HepG2 (cell line): ENCODE measurements around the gene LDAH. TPM values are rescaled to one million over a fixed set of nuclear protein-coding genes. Genes with fewer than 3 reads are reported as not detected.

Experiments used
- CREBL2 ChIP-seq: sonication (generic); formaldehyde crosslinking; IDR thresholded peaks from 2 replicates; pipeline ENCODE4 v1.8.1; 2023; ENCODE audit warnings: missing genetic modification reagents, mild to moderate bottlenecking, borderline replicate concordance
- DNMT3B ChIP-seq: conservative IDR thresholded peaks from 2 replicates; pipeline ENCODE4 v1.6.1; 2016; ENCODE audit warnings: missing biosample characterization, control low read depth
- E2F1 ChIP-seq: sonication (generic); formaldehyde crosslinking; IDR thresholded peaks from 2 replicates; pipeline ENCODE4 v1.5.0; 2020; ENCODE audit warnings: missing genetic modification reagents
- FUBP1 ChIP-seq: sonication (generic); formaldehyde crosslinking; IDR thresholded peaks from 2 replicates; pipeline ENCODE4 v1.5.1; 2020; ENCODE audit warnings: missing genetic modification reagents, mild to moderate bottlenecking, borderline replicate concordance
- MAF1 ChIP-seq: sonication (generic); formaldehyde crosslinking; IDR thresholded peaks from 2 replicates; pipeline ENCODE4 v1.5.0; 2020; ENCODE audit warnings: missing genetic modification reagents, borderline replicate concordance
- MIER2 ChIP-seq: IDR thresholded peaks from 2 replicates; pipeline ENCODE4 v1.6.1; 2016; ENCODE audit warnings: missing biosample characterization, missing genetic modification reagents
- RARA ChIP-seq: IDR thresholded peaks from 2 replicates; pipeline ENCODE4 v1.6.1; 2016; ENCODE audit warnings: missing genetic modification reagents, missing compliant biosample characterization
- RFX5 ChIP-seq: IDR thresholded peaks from 2 replicates; pipeline ENCODE4 v1.6.1; 2011; ENCODE audit warnings: low read depth, low read length, improper control_type of control experiment
- SAFB2 ChIP-seq: sonication (generic); formaldehyde crosslinking; IDR thresholded peaks from 2 replicates; pipeline ENCODE4 v1.5.1; 2020; ENCODE audit warnings: missing genetic modification reagents, low read depth, mild to moderate bottlenecking, borderline replicate concordance
- SATB2 ChIP-seq: sonication (generic); formaldehyde crosslinking; IDR thresholded peaks from 2 replicates; pipeline ENCODE4 v1.5.0; 2020; ENCODE audit warnings: missing genetic modification reagents
- ZNF124 ChIP-seq: sonication (generic); formaldehyde crosslinking; IDR thresholded peaks from 2 replicates; pipeline ENCODE4 v1.4.0; 2020; ENCODE audit warnings: missing genetic modification reagents
- ZNF441 ChIP-seq: sonication (generic); formaldehyde crosslinking; IDR thresholded peaks from 2 replicates; pipeline ENCODE4 v1.7.0; 2021; ENCODE audit warnings: missing genetic modification reagents, borderline replicate concordance
- ZNF547 ChIP-seq: sonication (generic); formaldehyde crosslinking; IDR thresholded peaks from 2 replicates; pipeline ENCODE4 v1.5.1; 2020; ENCODE audit warnings: mild to moderate bottlenecking, missing genetic modification reagents
- ZNF576 ChIP-seq: sonication (generic); formaldehyde crosslinking; IDR thresholded peaks from 2 replicates; pipeline ENCODE4 v1.4.0; 2020; ENCODE audit warnings: mild to moderate bottlenecking, missing genetic modification reagents
- ZNF772 ChIP-seq: sonication (generic); formaldehyde crosslinking; IDR thresholded peaks from 2 replicates; pipeline ENCODE4 v1.5.0; 2020; ENCODE audit warnings: mild to moderate bottlenecking, missing genetic modification reagents
- ZSCAN30 ChIP-seq: sonication (generic); formaldehyde crosslinking; IDR thresholded peaks from 2 replicates; pipeline ENCODE4 v1.5.0; 2020; ENCODE audit warnings: mild to moderate bottlenecking, missing genetic modification reagents
- polyA plus RNA-seq, 8 experiments: library from polyadenylated mRNA; depleted of rRNA in 3 of 8; stranded (reverse) in 7 of 8; unstranded in 1 of 8; fragments of >200 nt; fragmentation: Illumina TruSeq in 4 of 8; extraction: Trizol in 4 of 8; gene quantifications; 2 replicates each; pipeline versions ENCODE4 v1.2.1 to v1.2.3, GENCODE V29; 2011 to 2016; ENCODE audit warnings: low read depth in 4 of 8, missing spikeins in 1 of 8, mixed read lengths in 1 of 8; ENCODE audit not compliant: insufficient read depth in 1 of 8
- total RNA-seq, 5 experiments: library from RNA; depleted of rRNA; stranded (reverse); fragments of >200 nt; fragmentation: Illumina TruSeq; extraction: Trizol; gene quantifications; 2 replicates each; pipeline ENCODE4 v1.2.3, GENCODE V29; 2016; ENCODE audit warnings: low read depth in 1 of 5
- TF ChIP-seq, protein P1 (sequence below): sonication (generic); formaldehyde crosslinking; IDR thresholded peaks from 2 replicates; pipeline ENCODE4 v1.5.1; 2020; ENCODE audit warnings: missing genetic modification reagents, mild to moderate bottlenecking, borderline replicate concordance
- TF ChIP-seq, protein P2 (sequence below): sonication (generic); formaldehyde crosslinking; IDR thresholded peaks from 2 replicates; pipeline ENCODE4 v1.5.0; 2020; ENCODE audit warnings: mild to moderate bottlenecking, low read depth, missing genetic modification reagents, borderline replicate concordance
- TF ChIP-seq, protein P3 (sequence below): sonication (generic); formaldehyde crosslinking; IDR thresholded peaks from 2 replicates; pipeline ENCODE4 v1.5.0; 2020; ENCODE audit warnings: missing genetic modification reagents, mild to moderate bottlenecking, borderline replicate concordance
- TF ChIP-seq, protein P4 (sequence below): sonication (generic); formaldehyde crosslinking; IDR thresholded peaks from 2 replicates; pipeline ENCODE4 v1.9.0; 2021; ENCODE audit warnings: missing genetic modification reagents, borderline replicate concordance

The LDAH gene
- total and polyA plus RNA-seq, 2 of the 13 experiments (the other 11 are each of a cell fraction or from before 2014, with no cell fraction given) = 28.8 to 46.2 TPM

DNA sequence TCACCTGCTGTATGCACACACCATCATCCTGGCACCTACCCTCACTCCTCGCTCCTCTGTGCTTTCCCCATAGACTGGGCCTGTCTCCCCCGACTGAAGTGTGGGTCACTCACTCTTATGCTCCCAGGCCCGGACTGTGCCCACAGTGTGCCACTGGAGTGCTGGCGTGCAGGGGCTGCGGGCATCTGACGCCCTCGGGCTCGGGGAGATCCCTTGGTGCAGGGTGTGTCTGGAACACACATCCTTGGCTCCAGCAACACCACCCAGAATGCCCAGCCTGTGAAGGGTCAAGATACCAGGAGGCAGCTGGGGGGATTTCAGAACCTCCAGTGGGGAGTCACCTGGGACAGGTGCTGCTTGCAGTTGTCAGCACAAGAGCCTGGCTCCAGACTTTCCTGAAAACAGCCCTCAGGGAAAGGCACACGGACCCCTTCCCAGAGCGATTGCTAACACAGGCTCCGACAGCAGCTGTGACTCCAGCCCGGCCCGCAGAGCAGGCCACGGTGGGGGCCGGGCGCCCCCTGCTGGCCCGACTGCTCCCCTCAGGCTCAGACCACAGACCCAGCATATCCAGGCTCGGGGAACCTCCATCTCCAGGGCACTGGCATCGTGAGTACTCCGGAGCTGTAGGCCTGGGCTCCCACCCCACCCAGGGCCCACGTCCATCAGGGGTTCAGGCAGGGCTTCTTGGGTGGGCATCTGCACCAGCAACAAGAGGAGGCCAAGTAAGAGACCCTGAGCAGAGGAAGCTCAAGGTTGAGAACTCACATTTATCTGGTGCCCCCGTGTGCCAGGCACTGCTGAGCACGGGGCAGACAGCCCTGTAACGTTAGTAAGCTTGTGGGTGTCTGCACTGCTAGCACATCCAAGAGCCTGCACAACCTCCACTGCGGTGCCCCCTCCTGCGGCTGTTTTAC, 180.6 kb downstream of the LDAH start (continued):
- TF ChIP-seq, protein P1, sequence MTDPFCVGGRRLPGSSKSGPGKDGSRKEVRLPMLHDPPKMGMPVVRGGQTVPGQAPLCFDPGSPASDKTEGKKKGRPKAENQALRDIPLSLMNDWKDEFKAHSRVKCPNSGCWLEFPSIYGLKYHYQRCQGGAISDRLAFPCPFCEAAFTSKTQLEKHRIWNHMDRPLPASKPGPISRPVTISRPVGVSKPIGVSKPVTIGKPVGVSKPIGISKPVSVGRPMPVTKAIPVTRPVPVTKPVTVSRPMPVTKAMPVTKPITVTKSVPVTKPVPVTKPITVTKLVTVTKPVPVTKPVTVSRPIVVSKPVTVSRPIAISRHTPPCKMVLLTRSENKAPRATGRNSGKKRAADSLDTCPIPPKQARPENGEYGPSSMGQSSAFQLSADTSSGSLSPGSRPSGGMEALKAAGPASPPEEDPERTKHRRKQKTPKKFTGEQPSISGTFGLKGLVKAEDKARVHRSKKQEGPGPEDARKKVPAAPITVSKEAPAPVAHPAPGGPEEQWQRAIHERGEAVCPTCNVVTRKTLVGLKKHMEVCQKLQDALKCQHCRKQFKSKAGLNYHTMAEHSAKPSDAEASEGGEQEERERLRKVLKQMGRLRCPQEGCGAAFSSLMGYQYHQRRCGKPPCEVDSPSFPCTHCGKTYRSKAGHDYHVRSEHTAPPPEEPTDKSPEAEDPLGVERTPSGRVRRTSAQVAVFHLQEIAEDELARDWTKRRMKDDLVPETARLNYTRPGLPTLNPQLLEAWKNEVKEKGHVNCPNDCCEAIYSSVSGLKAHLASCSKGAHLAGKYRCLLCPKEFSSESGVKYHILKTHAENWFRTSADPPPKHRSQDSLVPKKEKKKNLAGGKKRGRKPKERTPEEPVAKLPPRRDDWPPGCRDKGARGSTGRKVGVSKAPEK (CRISPR knock-in tag) = no peak
- TF ChIP-seq RFX5 = peak; percentile 43; the same call in 1 of the 2 replicates
- TF ChIP-seq FUBP1 = no peak
- no peak for TF ChIP-seq ZNF576 (CRISPR knock-in tag)
- no peak; the same call in 1 of the 2 replicates for TF ChIP-seq CREBL2 (CRISPR knock-in tag)
- no peak for TF ChIP-seq E2F1 (CRISPR knock-in tag)
- no peak for TF ChIP-seq SATB2
- TF ChIP-seq, protein P2, sequence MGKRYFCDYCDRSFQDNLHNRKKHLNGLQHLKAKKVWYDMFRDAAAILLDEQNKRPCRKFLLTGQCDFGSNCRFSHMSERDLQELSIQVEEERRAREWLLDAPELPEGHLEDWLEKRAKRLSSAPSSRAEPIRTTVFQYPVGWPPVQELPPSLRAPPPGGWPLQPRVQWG = no peak
- TF ChIP-seq DNMT3B (CRISPR knock-in tag) = no peak
- peak; percentile 75 for TF ChIP-seq ZNF772
- TF ChIP-seq, protein P3, sequence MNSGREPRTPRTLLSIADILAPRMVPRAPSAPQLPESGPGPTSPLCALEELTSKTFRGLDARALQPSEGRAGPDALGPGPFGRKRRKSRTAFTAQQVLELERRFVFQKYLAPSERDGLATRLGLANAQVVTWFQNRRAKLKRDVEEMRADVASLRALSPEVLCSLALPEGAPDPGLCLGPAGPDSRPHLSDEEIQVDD (CRISPR knock-in tag) = no peak
- TF ChIP-seq SAFB2 (CRISPR knock-in tag) = no peak
- TF ChIP-seq ZSCAN30 = no peak
- TF ChIP-seq ZNF547 (CRISPR knock-in tag) = no peak; the same call in 1 of the 2 replicates
- no peak for TF ChIP-seq MAF1 (CRISPR knock-in tag)
- TF ChIP-seq MIER2 (CRISPR knock-in tag) = peak; percentile 39; the same call in 1 of the 2 replicates
- no peak for TF ChIP-seq ZNF441
- TF ChIP-seq ZNF124 (CRISPR knock-in tag) = peak; percentile 82; the same call in 1 of the 2 replicates
- no peak for TF ChIP-seq RARA
- TF ChIP-seq, protein P4, sequence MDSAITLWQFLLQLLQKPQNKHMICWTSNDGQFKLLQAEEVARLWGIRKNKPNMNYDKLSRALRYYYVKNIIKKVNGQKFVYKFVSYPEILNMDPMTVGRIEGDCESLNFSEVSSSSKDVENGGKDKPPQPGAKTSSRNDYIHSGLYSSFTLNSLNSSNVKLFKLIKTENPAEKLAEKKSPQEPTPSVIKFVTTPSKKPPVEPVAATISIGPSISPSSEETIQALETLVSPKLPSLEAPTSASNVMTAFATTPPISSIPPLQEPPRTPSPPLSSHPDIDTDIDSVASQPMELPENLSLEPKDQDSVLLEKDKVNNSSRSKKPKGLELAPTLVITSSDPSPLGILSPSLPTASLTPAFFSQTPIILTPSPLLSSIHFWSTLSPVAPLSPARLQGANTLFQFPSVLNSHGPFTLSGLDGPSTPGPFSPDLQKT = no peak
